H7 (cell line): ENCODE results near the gene STAB2. TPM values are rescaled to one million over a fixed set of nuclear protein-coding genes. Genes with fewer than 3 reads are reported as not detected.
"Not testable (repeated sequence)": the region's sequence is repeated elsewhere in the genome, so short reads cannot be mapped to it uniquely, and the experiment has no call there.

Experiments used
- DNase-seq: peaks from one replicate; pipeline ENCODE4 v3.0.0; 2012
- H3K27me3 ChIP-seq: 2 replicates; pipeline ENCODE4 v1.6.0; 2011; ENCODE audit warnings: mild to moderate bottlenecking, low read length; ENCODE audit not compliant: control insufficient read depth, insufficient read depth
- H3K36me3 ChIP-seq: replicated peaks from 2 replicates; pipeline ENCODE4 v1.5.1; 2011; ENCODE audit warnings: low read length; ENCODE audit not compliant: control insufficient read depth, insufficient read depth
- H3K4me3 ChIP-seq: 2 replicates; pipeline ENCODE4 v1.5.1; 2011; ENCODE audit warnings: low read depth, mild to moderate bottlenecking, control low read depth, low read length, moderate library complexity; ENCODE audit not compliant: insufficient read depth
- total RNA-seq: library from RNA; depleted of rRNA; stranded (reverse); fragments of >200 nt; shearing (Covaris generic); gene quantifications from 2 replicates; pipeline ENCODE4 v1.2.3, GENCODE V29; 2014

The STAB2 gene
- total RNA-seq, 1 experiment from 2014 or later, result not detected

GRCh38 chr12:103653568-103654173 lies 66.6 kb downstream of the STAB2 start:
- DNase-seq, H3K4me3 ChIP-seq, H3K27me3 ChIP-seq, H3K36me3 ChIP-seq: not testable (repeated sequence)

- H3K27me3 ChIP-seq, result no peaks in the 10 kb centered on the region
- H3K36me3 ChIP-seq, result no peaks in the 10 kb centered on the region
- H3K4me3 ChIP-seq, result no peak overlapping the region
- DNase-seq, result no peak
These were observed 67.7 kb downstream of the STAB2 start for GRCh38 chr12:103654816-103655215.

GRCh38 chr12:103656291-103656690 lies 69.2 kb downstream of the STAB2 start:
- no peaks in the 10 kb centered on the region for H3K36me3 ChIP-seq
- no peaks in the 10 kb centered on the region for H3K27me3 ChIP-seq
- DNase-seq, result no peak

GRCh38 chr12:103657331-103657730 lies 70.3 kb downstream of the STAB2 start:
- H3K27me3 ChIP-seq, result no peaks in the 10 kb centered on the region
- DNase-seq, result no peak
- H3K4me3 ChIP-seq, result no peak overlapping the region
- H3K36me3 ChIP-seq, result no peaks in the 10 kb centered on the region

More at GRCh38 chr12:103656291-103656690, 69.2 kb downstream of the STAB2 start:
- no peak overlapping the region for H3K4me3 ChIP-seq

- Histone ChIP-seq H3K36me3 (no peaks in the 10 kb centered on the region), H3K27me3 (no peaks in the 10 kb centered on the region), H3K4me3 (no peak overlapping the region)
- no peak for DNase-seq
These were observed 77.6 kb downstream of the STAB2 start for GRCh38 chr12:103664626-103665025.

- peak; percentile 45 for DNase-seq
- no peaks in the 10 kb centered on the region for H3K27me3 ChIP-seq
- H3K4me3 ChIP-seq, result no peak overlapping the region
- no peaks in the 10 kb centered on the region for H3K36me3 ChIP-seq
These were observed 78.9 kb downstream of the STAB2 start for GRCh38 chr12:103665971-103666370.

GRCh38 chr12:103667125-103667524 lies 80.1 kb downstream of the STAB2 start:
- no peak for DNase-seq
- no peaks in the 10 kb centered on the region for H3K36me3 ChIP-seq
- H3K27me3 ChIP-seq, result no peaks in the 10 kb centered on the region
- no peak overlapping the region for H3K4me3 ChIP-seq

- no peaks in the 10 kb centered on the region for H3K36me3 ChIP-seq
- DNase-seq, result no peak
- no peaks in the 10 kb centered on the region for H3K27me3 ChIP-seq
- no peak overlapping the region for H3K4me3 ChIP-seq
These were observed 81.4 kb downstream of the STAB2 start for GRCh38 chr12:103668520-103668919.

GRCh38 chr12:103671367-103671766 lies 84.3 kb downstream of the STAB2 start:
- Histone ChIP-seq H3K36me3 (no peaks in the 10 kb centered on the region), H3K27me3 (no peaks in the 10 kb centered on the region), H3K4me3 (no peak overlapping the region)
- DNase-seq, result no peak

GRCh38 chr12:103672401-103673119 lies 85.5 kb downstream of the STAB2 start:
- Histone ChIP-seq H3K27me3 (no peaks in the 10 kb centered on the region), H3K4me3 (no peak overlapping the region), H3K36me3 (no peaks in the 10 kb centered on the region)
- no peak for DNase-seq

GRCh38 chr12:103673487-103673886 lies 86.4 kb downstream of the STAB2 start:
- Histone ChIP-seq H3K27me3 (no peaks in the 10 kb centered on the region), H3K36me3 (no peaks in the 10 kb centered on the region), H3K4me3 (no peak overlapping the region)
- no peak for DNase-seq

GRCh38 chr12:103673891-103674375 lies 86.9 kb downstream of the STAB2 start:
- no peak for DNase-seq
- Histone ChIP-seq H3K4me3 (no peak overlapping the region), H3K27me3 (no peaks in the 10 kb centered on the region), H3K36me3 (no peaks in the 10 kb centered on the region)

GRCh38 chr12:103676893-103677292 lies 89.8 kb downstream of the STAB2 start:
- no peak for DNase-seq
- H3K27me3 ChIP-seq, result no peaks in the 10 kb centered on the region
- H3K4me3 ChIP-seq, result no peak overlapping the region
- no peaks in the 10 kb centered on the region for H3K36me3 ChIP-seq

GRCh38 chr12:103677341-103677740 lies 90.3 kb downstream of the STAB2 start:
- no peak for DNase-seq
- H3K27me3 ChIP-seq, result no peaks in the 10 kb centered on the region
- no peaks in the 10 kb centered on the region for H3K36me3 ChIP-seq
- H3K4me3 ChIP-seq, result no peak overlapping the region

- H3K27me3 ChIP-seq, result no peaks in the 10 kb centered on the region
- H3K4me3 ChIP-seq, result no peak overlapping the region
- DNase-seq, result no peak
- H3K36me3 ChIP-seq, result no peaks in the 10 kb centered on the region
These were observed 90.8 kb downstream of the STAB2 start for GRCh38 chr12:103677905-103678304.
